ENCODE data around the gene BIRC2.
"Not testable (repeated sequence)": the region's sequence is repeated elsewhere in the genome, so short reads cannot be mapped to it uniquely, and the experiment has no call there.

BIRC2 gene

GRCh38 chr11:102374633-102375424 is 27.8 kb downstream of the BIRC2 start:
- not testable (repeated sequence) for ATAC-seq (ENCODE audit: low read depth); H3K4me3 Mint-ChIP-seq; H3K9me3 Mint-ChIP-seq; H3K27ac Mint-ChIP-seq; DNase-seq (ENCODE audit: low spot score in 2 of 2); H3K27me3 Mint-ChIP-seq; H3K4me1 Mint-ChIP-seq
- peaks cover 24% of the 10 kb centered on the region for H3K36me3 Mint-ChIP-seq

GRCh38 chr11:102375720-102376399 is 28.8 kb downstream of the BIRC2 start:
- H3K27ac Mint-ChIP-seq = no peak overlapping the region
- no peaks in the 10 kb centered on the region for H3K9me3 Mint-ChIP-seq
- H3K36me3 Mint-ChIP-seq = peaks cover 26% of the 10 kb centered on the region
- H3K27me3 Mint-ChIP-seq = no peaks in the 10 kb centered on the region
- H3K4me1 Mint-ChIP-seq = peaks cover 5% of the 10 kb centered on the region
- ATAC-seq (ENCODE audit: low read depth) (no peak), DNase-seq (ENCODE audit: low spot score in 2 of 2) (no peak)
- H3K4me3 Mint-ChIP-seq = no peak overlapping the region

- H3K36me3 Mint-ChIP-seq = peaks cover 22% of the 10 kb centered on the region
- ATAC-seq (ENCODE audit: low read depth) = no peak
Observed at GRCh38 chr11:102377891-102378290, 30.9 kb downstream of the BIRC2 start.

GRCh38 chr11:102378818-102379217 is 31.8 kb downstream of the BIRC2 start:
- peaks cover 23% of the 10 kb centered on the region for H3K36me3 Mint-ChIP-seq
- DNase-seq (ENCODE audit: low spot score in 2 of 2) (no peak), ATAC-seq (ENCODE audit: low read depth) (no peak)
- H3K27me3 Mint-ChIP-seq = no peaks in the 10 kb centered on the region
- no peaks in the 10 kb centered on the region for H3K4me1 Mint-ChIP-seq
- peak overlapping the region; percentile 47 for H3K27ac Mint-ChIP-seq
- H3K9me3 Mint-ChIP-seq = no peaks in the 10 kb centered on the region
- no peak overlapping the region for H3K4me3 Mint-ChIP-seq

More at GRCh38 chr11:102377891-102378290, 30.9 kb downstream of the BIRC2 start:
- DNase-seq (ENCODE audit: low spot score in 2 of 2) = no peak
- Mint-ChIP-seq H3K9me3 (no peaks in the 10 kb centered on the region), H3K27me3 (no peaks in the 10 kb centered on the region), H3K4me3 (no peak overlapping the region), H3K4me1 (no peaks in the 10 kb centered on the region), H3K27ac (no peak overlapping the region)

GRCh38 chr11:102382384-102382783 is 35.4 kb downstream of the BIRC2 start:
- DNase-seq (ENCODE audit: low spot score in 2 of 2) (no peak), ATAC-seq (ENCODE audit: low read depth) (no peak)
- Mint-ChIP-seq H3K36me3 (peaks cover 21% of the 10 kb centered on the region), H3K4me3 (no peak overlapping the region), H3K9me3 (no peaks in the 10 kb centered on the region), H3K27me3 (no peaks in the 10 kb centered on the region), H3K4me1 (peaks cover 2% of the 10 kb centered on the region), H3K27ac (no peak overlapping the region)

GRCh38 chr11:102383839-102384238 is 36.8 kb downstream of the BIRC2 start:
- H3K36me3 Mint-ChIP-seq = peaks cover 20% of the 10 kb centered on the region
- no peaks in the 10 kb centered on the region for H3K27me3 Mint-ChIP-seq
- ATAC-seq (ENCODE audit: low read depth) (no peak), DNase-seq (ENCODE audit: low spot score in 2 of 2) (no peak)
- H3K4me1 Mint-ChIP-seq = peaks cover 2% of the 10 kb centered on the region
- peaks cover 1% of the 10 kb centered on the region for H3K9me3 Mint-ChIP-seq
- no peak overlapping the region for H3K4me3 Mint-ChIP-seq
- no peak overlapping the region for H3K27ac Mint-ChIP-seq

GRCh38 chr11:102384419-102385079 is 37.5 kb downstream of the BIRC2 start:
- Mint-ChIP-seq H3K4me3 (no peak overlapping the region), H3K27me3 (no peaks in the 10 kb centered on the region), H3K27ac (no peak overlapping the region), H3K9me3 (peaks cover 3% of the 10 kb centered on the region), H3K36me3 (peaks cover 22% of the 10 kb centered on the region), H3K4me1 (peaks cover 2% of the 10 kb centered on the region)
- ATAC-seq (ENCODE audit: low read depth) (no peak), DNase-seq (ENCODE audit: low spot score in 2 of 2) (no peak)

GRCh38 chr11:102385085-102386007 is 38.3 kb downstream of the BIRC2 start:
- H3K4me3 Mint-ChIP-seq = no peak overlapping the region
- H3K4me1 Mint-ChIP-seq = peaks cover 2% of the 10 kb centered on the region
- peaks cover 21% of the 10 kb centered on the region for H3K36me3 Mint-ChIP-seq
- H3K27ac Mint-ChIP-seq = peak overlapping the region; percentile 72
- H3K27me3 Mint-ChIP-seq = no peaks in the 10 kb centered on the region
- no peak for ATAC-seq (ENCODE audit: low read depth)
- peaks cover 3% of the 10 kb centered on the region for H3K9me3 Mint-ChIP-seq
- DNase-seq (ENCODE audit: low spot score in 2 of 2) = no peak

GRCh38 chr11:102386136-102386734 is 39.2 kb downstream of the BIRC2 start:
- Mint-ChIP-seq H3K4me3 (no peak overlapping the region), H3K36me3 (peaks cover 18% of the 10 kb centered on the region), H3K27ac (peak overlapping the region; percentile 19), H3K9me3 (peaks cover 3% of the 10 kb centered on the region), H3K27me3 (no peaks in the 10 kb centered on the region), H3K4me1 (peaks cover 6% of the 10 kb centered on the region)
- no peak for DNase-seq (ENCODE audit: low spot score in 2 of 2)
- no peak for ATAC-seq (ENCODE audit: low read depth)

- H3K36me3 Mint-ChIP-seq = peaks cover 18% of the 10 kb centered on the region
- ATAC-seq (ENCODE audit: low read depth) = no peak
- H3K9me3 Mint-ChIP-seq = peaks cover 3% of the 10 kb centered on the region
Observed at GRCh38 chr11:102387043-102387781, 40.2 kb downstream of the BIRC2 start.

GRCh38 chr11:102389253-102389652 is 42.2 kb downstream of the BIRC2 start:
- Mint-ChIP-seq H3K9me3 (peaks cover 3% of the 10 kb centered on the region), H3K36me3 (peaks cover 21% of the 10 kb centered on the region), H3K27ac (peak overlapping the region; percentile 73), H3K27me3 (no peaks in the 10 kb centered on the region), H3K4me1 (peaks cover 10% of the 10 kb centered on the region), H3K4me3 (no peak overlapping the region)
- ATAC-seq (ENCODE audit: low read depth) (no peak), DNase-seq (ENCODE audit: low spot score in 2 of 2) (no peak)

More at GRCh38 chr11:102387043-102387781, 40.2 kb downstream of the BIRC2 start:
- no peak overlapping the region for H3K4me3 Mint-ChIP-seq
- no peaks in the 10 kb centered on the region for H3K27me3 Mint-ChIP-seq
- DNase-seq (ENCODE audit: low spot score in 2 of 2) = no peak
- peak overlapping the region; percentile 19 for H3K27ac Mint-ChIP-seq
- H3K4me1 Mint-ChIP-seq = peaks cover 6% of the 10 kb centered on the region

- H3K27ac Mint-ChIP-seq = no peak overlapping the region
- DNase-seq (ENCODE audit: low spot score in 2 of 2) = peak; percentile 40 to 45
- no peak overlapping the region for H3K4me3 Mint-ChIP-seq
- H3K36me3 Mint-ChIP-seq = peaks cover 22% of the 10 kb centered on the region
- H3K4me1 Mint-ChIP-seq = peaks cover 8% of the 10 kb centered on the region
- peak; percentile 80 for ATAC-seq (ENCODE audit: low read depth)
- H3K9me3 Mint-ChIP-seq = peaks cover 3% of the 10 kb centered on the region
- H3K27me3 Mint-ChIP-seq = no peaks in the 10 kb centered on the region
Observed at GRCh38 chr11:102390667-102391465, 43.9 kb downstream of the BIRC2 start.

All from memory B cell (primary cell).